B cell (primary cell): ENCODE data around the gene SLC30A1.

Experiments used
- CTCF ChIP-seq: fragments of 200-600 bp; IDR thresholded peaks from one replicate; pipeline ENCODE4 v1.8.0; 2022; ENCODE audit warnings: antibody characterized with exemption, mild to moderate bottlenecking
- EZH2 ChIP-seq: IDR thresholded peaks from 2 replicates; pipeline ENCODE4 v1.6.1; 2012; ENCODE audit warnings: borderline replicate concordance, low read depth, mild to moderate bottlenecking, moderate library complexity, low read length; ENCODE audit not compliant: insufficient read depth, poor library complexity, severe bottlenecking

- TF ChIP-seq EZH2 (no peak), CTCF (no peak)
These were observed 24.3 kb upstream of the SLC30A1 start for GRCh38 chr1:211603191-211603701.
